ENCODE results near the gene OOSP4A.
A peak's percentile ranks its signal among the peaks of the same experiment; 100 is the strongest.

OOSP4A gene

DNA sequence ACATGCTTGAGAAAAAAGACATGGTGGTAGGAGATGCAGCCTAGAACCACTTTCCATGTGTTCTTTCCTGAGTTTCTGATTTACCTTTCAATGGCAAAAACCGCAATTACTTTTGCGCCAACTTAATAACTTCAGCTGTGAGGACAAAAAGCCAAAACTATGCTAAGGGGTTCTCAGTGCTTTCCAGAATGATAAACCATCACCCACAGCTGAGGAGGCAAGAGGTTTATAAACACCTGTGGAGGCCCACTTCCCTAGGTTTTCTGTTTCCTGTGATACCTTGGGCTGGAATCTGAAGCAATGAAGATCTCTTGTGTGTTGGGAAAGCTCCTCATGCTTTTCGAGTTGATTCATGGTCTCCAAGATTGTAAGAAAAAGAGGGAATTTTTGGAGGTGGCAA, at the start of gene OOSP4A:
Gene OOSP4A (plus strand): TSS at position 301 of the 400 bp plus-strand sequence. CDS start 0 bp downstream, at position 301.
- no peak for DNase-seq

DNA sequence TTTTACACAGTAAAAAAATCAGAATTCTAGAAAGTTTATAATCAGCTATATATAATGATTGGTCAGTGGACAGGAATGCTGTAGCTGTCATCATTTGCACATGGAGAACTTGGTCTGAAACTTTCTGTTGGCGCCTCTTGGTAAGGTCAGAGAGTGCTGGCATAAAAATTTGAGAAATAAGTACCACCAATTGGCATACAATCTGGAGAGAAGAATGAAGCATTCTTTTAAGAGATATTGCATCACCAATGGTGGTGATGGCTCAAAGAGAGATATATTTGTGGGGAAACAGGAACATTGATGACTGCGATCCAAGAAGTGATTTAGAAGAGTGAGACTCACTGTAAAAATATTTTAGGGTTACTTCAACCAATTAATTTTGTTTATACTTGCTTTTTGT, 45.4 kb upstream of the OOSP4A start:
- DNase-seq: no peak

DNA sequence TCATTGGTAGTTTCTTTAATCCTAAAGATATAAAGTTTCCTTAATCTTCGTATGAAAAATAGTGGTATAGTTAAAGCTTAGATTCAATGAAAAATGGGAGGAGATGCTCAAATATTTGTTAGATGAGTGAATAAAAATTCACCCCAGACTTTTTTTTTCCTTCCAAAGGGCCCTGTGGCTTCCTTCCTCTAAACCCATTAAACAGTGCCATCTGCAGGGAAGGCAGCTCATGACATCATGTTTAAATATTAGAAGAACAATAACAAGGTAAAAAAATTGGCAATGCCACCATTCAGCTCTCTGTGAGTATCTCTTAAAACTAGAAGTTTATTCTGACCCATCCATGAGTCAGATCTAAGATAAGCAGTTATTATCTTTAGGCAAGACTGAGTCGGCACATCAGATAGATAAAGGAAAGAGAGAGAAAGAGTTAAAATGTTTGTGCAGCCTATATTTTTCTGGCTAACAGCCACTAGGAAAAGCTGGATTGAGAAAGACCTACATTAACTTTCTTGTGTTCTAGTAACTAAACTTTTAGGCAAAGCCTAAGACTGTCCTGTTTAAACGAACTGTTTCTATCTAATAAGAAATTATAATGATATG, 44.7 kb upstream of the OOSP4A start:
- peak; percentile 13 for DNase-seq

DNA sequence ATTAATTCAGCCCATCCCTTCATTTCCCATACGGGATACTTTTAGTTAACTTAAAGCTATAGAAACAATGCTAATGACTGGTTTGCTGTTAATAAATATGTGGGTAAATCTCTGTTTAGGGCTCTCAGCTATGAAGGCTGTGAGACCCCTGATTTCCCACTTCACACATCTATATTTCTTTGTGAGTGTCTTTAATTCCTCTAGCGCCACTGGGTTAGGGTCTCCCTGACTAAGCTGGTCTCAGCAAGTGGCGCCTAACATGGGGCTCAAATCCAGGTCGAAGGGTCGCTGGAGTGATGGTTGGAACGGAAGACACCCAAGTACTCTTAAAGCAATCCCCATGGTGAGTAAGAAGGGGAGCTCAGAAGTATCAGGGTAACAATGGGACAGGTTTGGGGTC, 40.0 kb upstream of the OOSP4A start:
- peak; percentile 3 for DNase-seq

DNA sequence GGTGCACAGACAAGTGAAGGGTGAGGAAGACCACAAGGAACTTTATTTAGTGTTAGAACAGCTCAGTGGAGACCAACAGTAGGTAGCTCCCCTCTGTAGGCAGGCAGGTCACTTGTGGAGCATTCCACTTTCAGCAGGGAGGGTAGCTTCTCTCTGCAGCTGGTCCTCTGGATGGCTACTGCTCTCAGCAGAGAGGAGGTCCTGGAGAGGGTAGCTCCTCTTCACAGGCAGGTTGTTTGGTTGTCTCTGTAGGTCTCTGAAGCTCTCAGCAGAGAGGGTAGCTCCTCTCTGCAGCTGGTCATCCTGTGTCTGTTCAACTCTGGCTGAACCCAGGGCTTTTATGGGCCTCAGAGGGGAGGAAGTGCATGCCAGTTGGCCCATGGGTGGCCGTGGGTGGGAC, 32.1 kb upstream of the OOSP4A start:
- DNase-seq: no peak

DNA sequence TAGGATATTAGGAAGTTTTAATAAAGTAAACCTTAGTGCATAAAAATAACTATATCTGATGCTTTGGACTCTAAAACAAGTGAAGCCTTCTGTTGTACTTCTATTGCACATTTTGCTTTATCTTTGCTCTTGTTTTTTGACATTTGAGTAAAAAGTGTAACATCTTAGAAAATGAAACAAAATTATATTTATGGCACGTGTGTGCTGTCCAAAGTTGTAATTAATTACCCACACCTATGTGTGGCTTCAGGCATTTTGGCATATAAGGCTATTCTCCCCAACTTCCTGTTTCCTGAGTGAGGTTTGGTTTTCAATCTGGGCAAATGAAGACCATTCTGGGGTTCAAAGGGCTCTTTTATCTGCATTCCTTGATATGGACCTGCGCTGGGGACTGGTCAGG, 25.7 kb upstream of the OOSP4A start, which contains the start of gene OOSP1:
Gene OOSP1 (plus strand): TSS at position 301 of the 400 bp plus-strand sequence. CDS start 23 bp downstream, at position 324.
- no peak for DNase-seq

DNA sequence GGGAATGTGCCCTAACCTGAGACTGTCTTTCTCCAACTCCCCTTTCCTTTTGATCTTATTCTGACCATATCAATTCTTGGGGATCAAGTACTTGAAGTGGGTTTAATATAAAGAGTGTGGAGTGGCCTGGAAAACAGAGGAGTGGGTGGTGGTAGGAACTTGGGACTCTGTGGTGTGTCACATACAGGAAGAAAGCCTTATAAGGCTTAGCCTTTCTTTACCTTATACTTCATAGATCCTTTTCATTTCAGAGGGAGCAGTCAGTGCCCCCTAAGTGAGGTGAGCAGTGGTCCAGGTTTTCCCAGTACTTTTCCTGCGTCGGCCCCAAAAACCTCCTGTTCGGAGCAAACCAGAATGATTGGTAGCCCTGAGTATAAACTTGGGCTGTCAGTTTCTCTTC, 25.1 kb upstream of the OOSP4A start:
- no peak for DNase-seq

DNA sequence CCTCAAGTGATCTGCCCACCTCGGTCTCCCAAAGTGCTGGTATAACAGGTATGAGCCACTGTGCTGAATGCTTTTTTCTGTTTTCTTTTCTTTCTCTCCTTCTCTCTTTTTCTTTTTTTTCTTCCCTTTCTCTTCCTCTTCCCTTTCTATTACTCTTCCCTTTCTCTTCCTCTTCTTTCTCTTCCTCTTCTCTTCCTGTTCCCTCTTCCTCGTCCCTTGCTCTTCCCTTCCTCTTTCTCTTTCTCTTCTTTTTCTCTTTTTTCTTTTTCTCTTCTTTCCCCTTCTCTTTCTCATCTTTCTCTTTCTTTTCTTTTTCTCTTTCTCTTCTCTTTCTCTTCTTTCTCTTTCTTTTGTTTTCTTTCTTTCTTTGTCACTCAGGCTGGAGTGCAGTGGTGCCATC, 24.4 kb upstream of the OOSP4A start:
- DNase-seq: no peak

DNA sequence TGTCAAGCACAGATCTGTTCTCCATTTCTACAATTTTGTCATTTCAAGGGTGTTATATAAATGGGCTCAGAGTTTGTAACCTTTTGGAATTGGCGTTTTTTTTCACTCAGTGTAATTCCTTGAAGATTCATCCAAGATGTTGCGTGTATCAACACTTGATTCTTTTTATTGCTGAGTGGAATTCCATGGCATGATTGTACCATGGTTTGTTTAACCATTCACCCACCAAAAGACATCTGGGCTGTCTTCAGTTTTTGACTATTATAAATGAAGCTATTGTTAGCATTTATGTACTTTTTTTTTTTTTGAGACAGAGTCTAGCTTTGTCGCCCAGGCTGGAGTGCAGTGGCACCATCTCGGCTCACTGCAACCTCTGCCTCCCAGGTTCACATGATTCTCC, 22.7 kb upstream of the OOSP4A start:
- no peak for DNase-seq

DNA sequence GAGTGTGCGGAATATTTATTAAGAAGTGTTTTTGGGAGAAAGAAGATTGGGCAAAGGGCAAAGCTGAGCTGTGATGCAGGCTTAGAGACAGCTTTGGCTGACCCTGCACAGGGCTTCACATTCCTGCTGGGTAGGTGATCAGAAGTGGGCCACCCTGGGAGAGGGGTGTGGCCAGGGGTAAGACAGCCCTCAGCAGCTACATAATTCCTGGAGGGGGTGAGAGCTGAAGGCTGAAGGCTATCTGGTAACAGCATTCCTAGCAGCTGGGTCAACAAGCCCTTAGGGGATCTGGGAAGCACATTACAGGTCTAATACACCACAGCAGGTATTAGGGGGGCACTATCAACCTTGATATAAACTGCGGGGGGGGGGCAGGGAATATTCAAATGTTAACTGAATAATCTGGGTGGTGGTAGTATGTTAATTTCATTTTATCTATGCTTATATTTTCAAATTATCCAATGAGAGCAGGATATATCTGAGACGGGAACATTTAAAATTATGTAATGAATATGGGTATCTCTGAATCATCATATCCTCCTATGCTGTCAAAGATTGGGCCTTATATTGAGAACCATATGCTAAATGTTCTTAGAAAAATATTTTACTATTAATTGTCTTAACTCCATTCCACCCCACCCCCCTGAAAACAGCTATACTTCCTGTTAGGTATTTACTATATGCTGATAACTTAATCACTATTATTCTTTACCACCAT, 19.7 kb upstream of the OOSP4A start:
- no peak for DNase-seq

DNA sequence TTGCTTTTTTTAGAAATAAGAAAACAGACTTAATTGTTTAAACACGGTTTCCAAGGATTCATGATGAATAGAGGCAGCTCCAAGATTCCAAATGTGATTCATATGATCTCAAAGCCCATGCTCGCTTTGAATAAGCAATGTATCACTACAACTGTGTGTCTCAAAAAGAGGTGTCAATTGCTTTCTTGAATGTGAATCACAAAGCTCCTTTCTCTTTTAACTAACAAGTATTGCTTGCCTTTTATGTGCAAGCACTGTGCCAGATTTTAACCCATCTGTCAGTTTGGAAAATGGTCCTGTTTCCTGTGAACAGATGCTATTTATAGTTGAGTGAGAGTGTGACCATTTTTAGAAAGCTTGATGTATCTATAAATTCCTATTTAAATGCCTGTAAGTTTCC, 19.1 kb upstream of the OOSP4A start:
- no peak for DNase-seq

DNA sequence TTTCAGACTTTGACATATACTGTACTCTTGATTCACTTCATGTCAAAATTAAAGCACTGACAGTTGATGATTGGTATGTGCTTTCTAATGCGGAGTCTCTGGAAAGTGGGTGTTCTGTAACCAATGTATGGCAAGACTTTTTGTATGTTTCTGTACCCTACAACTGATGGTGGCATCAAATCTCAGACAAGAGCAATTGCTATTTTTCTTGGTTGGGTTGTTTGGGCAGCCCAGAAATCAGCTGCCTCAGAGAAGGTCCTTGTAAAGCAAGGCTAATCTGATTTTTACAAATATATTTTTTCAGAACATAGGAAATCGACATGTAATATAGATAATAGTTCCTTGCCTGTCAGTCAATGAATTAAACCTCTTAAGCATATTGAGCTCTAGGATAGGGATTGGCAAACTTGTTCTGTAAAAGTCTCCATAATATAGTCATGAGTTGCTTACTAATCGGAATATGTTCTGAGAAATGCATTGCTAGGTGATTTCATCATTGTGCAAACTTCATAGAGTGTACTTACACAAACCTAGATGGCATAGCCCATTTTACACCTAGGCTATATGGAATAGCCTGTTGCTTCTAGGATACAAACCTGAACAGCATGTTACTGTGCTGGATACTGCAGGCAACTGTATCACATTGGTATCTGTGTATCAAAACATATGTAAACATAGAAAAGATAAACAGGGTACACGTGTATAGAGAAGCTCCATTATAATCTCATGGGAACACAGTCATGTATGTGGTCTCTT, 10.2 kb upstream of the OOSP4A start:
- DNase-seq: no peak

DNA sequence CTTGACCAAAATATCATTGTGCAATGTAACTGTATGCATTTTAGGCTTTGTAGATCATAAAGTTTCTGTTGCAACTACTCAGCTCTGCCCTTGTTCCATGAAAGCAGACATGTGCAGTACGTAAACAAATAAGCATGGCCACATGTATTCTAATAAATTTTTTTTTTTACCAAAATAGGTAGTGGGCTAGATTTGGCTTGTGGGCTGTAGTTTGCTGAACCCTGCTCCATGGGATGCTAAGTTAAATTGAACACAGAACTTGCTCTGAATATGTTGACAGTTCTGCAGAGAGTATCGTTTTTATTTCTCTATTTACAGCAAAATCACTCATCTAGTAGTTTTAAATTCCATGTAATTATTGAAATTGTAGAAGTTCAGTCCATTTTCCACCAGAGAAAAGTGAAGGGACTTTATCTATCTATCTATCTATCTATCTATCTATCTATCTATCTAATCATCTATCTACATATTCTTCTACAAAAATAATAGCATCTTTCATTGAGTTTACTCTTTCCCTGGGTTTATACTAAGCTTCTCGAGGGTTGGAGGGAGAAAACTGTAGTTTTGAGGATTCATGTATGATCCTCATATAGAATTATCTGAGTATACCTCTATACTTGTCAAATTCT, 9.5 kb upstream of the OOSP4A start:
- no peak for DNase-seq

DNA sequence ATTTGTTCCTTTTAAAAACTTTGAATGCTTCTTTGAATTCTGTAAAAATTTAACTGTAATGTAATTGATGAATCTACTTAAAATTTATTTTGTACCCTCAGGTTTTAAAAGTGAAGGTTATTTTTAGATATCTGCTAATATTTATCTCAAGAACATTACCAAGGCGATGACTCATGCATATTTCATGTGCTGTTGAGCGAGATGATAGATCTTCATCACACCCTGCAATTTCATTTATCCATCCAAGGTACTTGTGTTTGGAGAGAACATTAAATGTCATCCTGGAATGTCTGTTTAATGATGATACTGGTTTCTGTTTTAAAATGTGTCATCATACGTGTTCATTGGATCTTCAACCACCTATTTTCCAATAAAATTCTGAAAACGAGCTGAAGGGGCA, 6.7 kb upstream of the OOSP4A start:
- no peak for DNase-seq

DNA sequence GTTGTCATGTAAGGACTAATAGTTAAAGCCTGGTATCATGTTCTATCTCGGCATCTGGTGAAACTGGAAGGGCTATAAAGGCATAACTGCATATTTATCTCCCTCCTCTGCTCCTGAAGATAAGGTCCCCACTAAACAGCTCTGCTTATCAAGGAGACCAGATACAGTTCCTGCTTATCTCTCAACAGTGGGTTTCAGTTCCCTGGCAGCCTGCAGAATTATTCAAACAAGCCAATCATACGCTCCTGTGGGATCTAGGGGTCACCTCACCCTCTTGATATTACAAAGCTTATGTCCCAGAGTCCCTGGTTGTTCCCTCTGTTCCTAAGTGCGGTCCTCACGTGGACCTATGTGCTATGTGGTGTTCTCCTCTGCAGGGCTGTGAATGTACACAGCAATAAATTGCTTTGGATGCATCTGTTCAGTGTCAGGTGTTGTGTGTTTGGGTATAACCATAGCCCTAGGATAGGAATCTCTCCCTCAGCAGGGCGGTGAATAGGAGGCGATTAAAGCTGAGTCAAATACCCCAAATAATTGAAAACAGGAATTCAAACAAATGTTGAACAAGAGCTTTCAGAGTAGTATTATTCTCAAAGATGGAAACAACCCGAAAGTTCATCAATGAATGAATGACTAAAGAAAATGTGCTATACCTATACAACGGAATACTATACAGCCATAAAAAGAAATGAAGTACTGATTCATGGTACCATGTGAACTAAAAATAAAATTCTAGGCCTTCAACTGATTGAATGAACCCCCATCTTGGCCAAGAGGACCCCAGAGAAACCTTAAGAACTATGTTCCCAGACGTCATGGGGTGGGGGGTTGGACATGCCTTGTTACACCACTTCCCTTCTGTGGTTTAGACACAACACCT, 3.1 kb upstream of the OOSP4A start:
- no peak for DNase-seq

DNA sequence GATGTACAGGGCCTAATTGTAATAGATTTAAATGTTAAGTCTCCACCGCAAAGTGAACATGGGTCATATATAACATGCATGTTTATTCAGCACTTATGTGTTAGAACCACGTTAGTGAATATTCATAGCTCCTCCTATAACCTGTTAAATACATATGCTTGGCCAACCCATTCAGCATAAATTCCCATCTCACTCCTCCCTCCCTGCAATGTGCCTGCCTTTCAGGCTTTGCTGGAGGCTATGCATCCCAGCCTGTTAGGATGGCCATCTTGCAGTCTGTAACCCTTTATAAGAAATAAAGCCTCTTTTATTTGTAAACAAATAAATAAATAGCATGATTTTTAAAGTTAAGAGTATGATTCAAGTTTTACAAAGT, 1.7 kb upstream of the OOSP4A start:
- DNase-seq: no peak

DNA sequence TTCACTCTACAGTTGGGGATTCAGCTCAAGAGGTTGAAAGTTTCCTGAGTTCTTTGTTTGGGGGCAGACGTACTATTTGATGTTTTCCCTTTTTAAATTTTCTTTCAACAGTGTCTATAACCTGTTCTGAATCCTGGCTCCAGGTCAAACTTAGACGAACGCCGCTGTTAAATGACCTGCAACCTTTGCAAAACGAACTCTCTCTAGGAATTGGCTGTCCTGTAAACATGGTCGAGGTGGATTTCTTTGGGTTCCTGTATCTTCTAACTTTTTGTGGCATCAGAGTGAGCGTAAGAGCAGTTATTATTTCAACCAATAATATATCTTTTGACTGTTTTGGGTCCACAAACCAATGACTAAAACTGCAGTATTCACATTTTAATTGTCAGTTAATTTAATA, 1.6 kb downstream of the OOSP4A start:
- DNase-seq: no peak

DNA sequence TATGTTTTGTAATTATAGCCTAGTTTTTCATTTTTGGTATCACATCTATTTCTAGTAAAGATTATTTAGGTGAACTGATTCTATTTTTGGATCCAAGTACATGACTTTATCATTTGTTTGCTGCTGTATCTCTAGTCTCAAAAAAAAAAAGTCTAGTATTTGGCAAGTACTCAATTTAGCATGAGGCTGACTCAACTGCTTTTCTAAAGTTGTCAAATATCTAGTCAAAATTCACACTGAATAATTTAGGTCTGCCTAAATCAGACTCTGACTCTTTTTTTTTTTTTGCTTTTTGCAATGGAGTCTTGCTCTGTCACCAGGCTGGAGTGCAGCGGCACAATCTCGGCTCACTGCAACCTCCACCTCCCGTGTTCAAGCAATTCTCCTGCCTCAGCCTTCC, 2.4 kb downstream of the OOSP4A start:
- DNase-seq: no peak

DNA sequence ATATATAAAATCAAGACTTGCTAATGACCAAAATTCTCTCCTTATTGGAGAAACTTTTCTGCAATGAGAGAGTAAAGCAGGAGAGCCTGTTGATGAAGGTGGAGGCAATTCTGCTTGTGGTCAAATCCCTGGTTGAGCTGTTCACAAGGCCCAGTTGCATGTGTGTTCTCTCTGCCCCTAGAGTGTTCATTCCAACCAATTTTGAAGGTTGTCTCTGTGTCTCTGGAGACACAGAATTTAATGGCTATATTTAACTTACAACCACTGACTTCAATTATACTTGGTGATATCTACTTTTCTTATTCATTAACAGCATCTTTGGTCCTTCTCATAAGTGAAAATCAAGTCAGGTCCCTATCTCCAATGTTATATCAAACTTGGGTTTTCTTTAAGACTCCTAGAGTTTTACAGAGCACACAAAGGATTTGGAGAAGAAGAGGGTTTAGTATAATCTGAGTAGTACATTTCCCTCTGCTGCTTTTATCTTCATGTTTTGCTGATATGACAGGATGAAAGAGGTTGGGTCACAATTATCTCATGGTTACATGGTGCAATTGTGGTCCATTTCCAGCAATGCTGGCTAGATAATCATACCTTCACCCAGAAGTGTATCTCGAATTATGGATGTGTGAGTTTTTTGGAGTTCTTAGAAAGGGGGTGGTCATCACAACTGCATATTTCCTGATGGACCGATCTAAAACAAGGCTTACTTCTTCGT, 4.0 kb downstream of the OOSP4A start:
- DNase-seq: no peak

DNA sequence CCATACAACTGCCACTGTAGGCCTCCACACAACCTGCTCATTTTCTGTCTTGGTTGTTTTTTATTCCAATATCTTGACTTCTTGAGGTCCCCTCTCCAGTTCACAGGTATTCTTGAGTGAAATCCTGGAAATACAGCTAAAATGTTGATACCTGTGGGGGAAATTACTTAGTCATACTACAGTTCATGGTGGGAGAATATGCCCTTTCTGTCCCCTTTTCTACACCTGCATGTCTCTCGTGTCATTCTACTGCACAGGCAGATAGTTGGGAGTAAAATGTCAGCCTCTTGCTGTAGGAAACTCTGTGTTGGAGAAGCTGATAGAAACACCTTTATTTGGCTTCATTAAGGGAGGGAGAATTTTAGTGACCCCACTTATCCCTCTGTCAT, 4.6 kb downstream of the OOSP4A start:
- no peak for DNase-seq

DNA sequence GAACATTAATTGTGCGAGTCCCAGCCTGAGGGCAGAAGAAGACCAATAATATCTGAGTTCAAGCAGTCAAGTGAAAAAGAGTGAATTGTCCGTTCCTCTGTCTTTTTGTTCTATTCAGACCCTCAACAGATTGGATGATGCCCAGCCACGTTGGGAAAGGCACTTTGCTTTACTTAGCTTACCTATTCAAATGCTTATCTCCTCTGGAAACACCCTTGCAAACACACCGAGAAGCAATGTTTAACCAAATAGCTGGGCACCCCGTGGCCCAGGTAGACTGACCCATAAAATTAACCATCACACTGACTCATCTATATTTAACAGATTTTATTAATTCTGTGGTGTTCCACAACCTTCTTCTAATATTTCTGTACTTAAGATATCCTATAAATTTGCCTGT, 9.3 kb downstream of the OOSP4A start:
- DNase-seq: no peak

All from RPMI8226 (cell line).